WTC11 (cell line): ENCODE measurements around the gene KCND3. TPM values are rescaled to one million over a fixed set of nuclear protein-coding genes. Genes with fewer than 3 reads are reported as not detected.

Experiments used
- ATAC-seq: fragments of 200-7000 bp; cut with Tn5 transposase; 2 replicates; pipeline ENCODE4 v1.10.0; 2021; ENCODE audit warnings: mild to moderate bottlenecking, moderate library complexity
- CTCF ChIA-PET: fragments of 300-600 bp; sonication (Branson Sonifier 250); formaldehyde crosslinking; loops from one replicate; lab custom pipeline; 2021; ENCODE audit warnings: antibody characterized with exemption; lab: Charles Lee
- POLR2A ChIA-PET: fragments of 350-600 bp; sonication (Branson Sonifier 250); formaldehyde crosslinking; loops from one replicate; lab custom pipeline; 2021; ENCODE audit warnings: antibody characterized with exemption; lab: Charles Lee
- DNase-seq: peaks from one replicate; pipeline ENCODE4 v3.0.0; 2021; ENCODE audit warnings: low spot score
- H3K27ac Mint-ChIP-seq: 2 replicates; pipeline ENCODE4 v1.8.0; 2021; ENCODE audit warnings: mixed read lengths
- H3K27me3 Mint-ChIP-seq: 2 replicates; pipeline ENCODE4 v1.8.0; 2021; ENCODE audit warnings: low read depth, mild to moderate bottlenecking, moderate library complexity, mixed read lengths
- H3K36me3 Mint-ChIP-seq: 2 replicates; pipeline ENCODE4 v1.8.0; 2021; ENCODE audit warnings: mixed read lengths
- H3K4me1 Mint-ChIP-seq: 2 replicates; pipeline ENCODE4 v1.8.0; 2022; ENCODE audit warnings: mixed read lengths
- H3K4me3 Mint-ChIP-seq: 2 replicates; pipeline ENCODE4 v1.8.0; 2021; ENCODE audit warnings: mild to moderate bottlenecking, moderate library complexity, mixed read lengths
- H3K9me3 Mint-ChIP-seq: 2 replicates; pipeline ENCODE4 v1.8.0; 2021; ENCODE audit warnings: mixed read lengths
- ATF3 ChIP-seq: sonication (generic); formaldehyde crosslinking; conservative IDR thresholded peaks from 2 replicates; pipeline ENCODE4 v1.8.1; 2022; ENCODE audit warnings: mild to moderate bottlenecking, missing genetic modification reagents
- ATF6 ChIP-seq: sonication (generic); formaldehyde crosslinking; IDR thresholded peaks from 2 replicates; pipeline ENCODE4 v1.8.1; 2023; ENCODE audit warnings: mild to moderate bottlenecking, missing genetic modification reagents
- CTCF ChIP-seq: fragments of 200-600 bp; IDR thresholded peaks from 2 replicates; pipeline ENCODE4 v1.8.0; 2022; ENCODE audit warnings: antibody characterized with exemption
- E2F5 ChIP-seq: sonication (generic); formaldehyde crosslinking; IDR thresholded peaks from 2 replicates; pipeline ENCODE4 v1.8.1; 2022; ENCODE audit warnings: mild to moderate bottlenecking, moderate library complexity, missing genetic modification reagents
- ERG ChIP-seq: fragments of 250-450 bp; sonication (Bioruptor Pico); IDR thresholded peaks from 2 replicates; pipeline ENCODE4 v1.8.0; 2021; ENCODE audit warnings: mild to moderate bottlenecking
- MYBL2 ChIP-seq: sonication (generic); formaldehyde crosslinking; IDR thresholded peaks from 2 replicates; pipeline ENCODE4 v1.8.1; 2023; ENCODE audit warnings: mild to moderate bottlenecking, moderate library complexity, missing genetic modification reagents
- PRDM15 ChIP-seq: sonication (generic); formaldehyde crosslinking; IDR thresholded peaks from 2 replicates; pipeline ENCODE4 v1.8.0; 2022; ENCODE audit warnings: missing genetic modification reagents
- SMAD3 ChIP-seq: sonication (generic); formaldehyde crosslinking; IDR thresholded peaks from 2 replicates; pipeline ENCODE4 v1.8.0; 2022; ENCODE audit warnings: missing genetic modification reagents, mild to moderate bottlenecking, borderline replicate concordance
- STAT6 ChIP-seq: sonication (generic); formaldehyde crosslinking; conservative IDR thresholded peaks from 2 replicates; pipeline ENCODE4 v1.8.1; 2023; ENCODE audit warnings: mild to moderate bottlenecking, low read depth, missing genetic modification reagents, moderate library complexity
- TP53 ChIP-seq: sonication (generic); formaldehyde crosslinking; IDR thresholded peaks from 2 replicates; pipeline ENCODE4 v1.8.1; 2023; ENCODE audit warnings: mild to moderate bottlenecking, missing genetic modification reagents
- USF1 ChIP-seq: sonication (generic); formaldehyde crosslinking; IDR thresholded peaks from 2 replicates; pipeline ENCODE4 v1.8.0; 2022; ENCODE audit warnings: mild to moderate bottlenecking, missing genetic modification reagents
- ZNF263 ChIP-seq: sonication (generic); formaldehyde crosslinking; IDR thresholded peaks from 2 replicates; pipeline ENCODE4 v1.8.1; 2022; ENCODE audit warnings: low read depth, mild to moderate bottlenecking, moderate library complexity, missing genetic modification reagents
- ZNF532 ChIP-seq: fragments of 250-450 bp; sonication (Bioruptor Pico); IDR thresholded peaks from 2 replicates; pipeline ENCODE4 v1.9.0; 2021; ENCODE audit warnings: mild to moderate bottlenecking, borderline replicate concordance
- ZNF671 ChIP-seq: fragments of 250-450 bp; sonication (Bioruptor Pico); IDR thresholded peaks from 2 replicates; pipeline ENCODE4 v1.8.0; 2021; ENCODE audit warnings: mild to moderate bottlenecking
- ZSCAN18 ChIP-seq: fragments of 250-450 bp; sonication (Bioruptor Pico); IDR thresholded peaks from 2 replicates; pipeline ENCODE4 v2.1.2; 2022; ENCODE audit warnings: mild to moderate bottlenecking, moderate library complexity
- total RNA-seq: library from RNA; stranded (reverse); gene quantifications from 3 replicates; pipeline ENCODE4 v1.2.3, GENCODE V29; 2021

Gene KCND3
- total RNA-seq, 1 experiment from 2014 or later: 0.35 TPM

- Mint-ChIP-seq H3K27me3 (no peaks in the 10 kb centered on the region), H3K4me1 (peaks cover 43% of the 10 kb centered on the region), H3K36me3 (no peaks in the 10 kb centered on the region), H3K9me3 (peaks cover 5% of the 10 kb centered on the region)
- peak; percentile 31 for ATAC-seq
- ChIA-PET CTCF (interaction anchor here (0.6 to 1.4 kb wide), 4 partner anchors 38 to 344 kb away, joined by 3 to 5 read pairs (median 3); no protein-coding TSS in a partner anchor), POLR2A (no interaction called here)
- no peak for TF ChIP-seq CTCF
- TF ChIP-seq ATF3: no peak
- TF ChIP-seq TP53 (CRISPR knock-in tag): no peak
- no peak for TF ChIP-seq PRDM15
- TF ChIP-seq ZSCAN18 (CRISPR knock-in tag): no peak
- no peak for TF ChIP-seq SMAD3 (CRISPR knock-in tag)
- TF ChIP-seq ZNF263: no peak
- TF ChIP-seq USF1: no peak
- TF ChIP-seq ATF6 (CRISPR knock-in tag): no peak
- TF ChIP-seq ZNF671: no peak
- TF ChIP-seq MYBL2 (CRISPR knock-in tag): no peak
- TF ChIP-seq, all 79 proteins: peak for 0
- H3K27ac Mint-ChIP-seq: no peak overlapping the region
- H3K4me3 Mint-ChIP-seq: no peak overlapping the region
- no peak for DNase-seq
These were observed 137.9 kb downstream of the KCND3 start for GRCh38 chr1:111851552-111851951.

GRCh38 chr1:111850109-111850508, 139.4 kb downstream of the KCND3 start:
- Mint-ChIP-seq H3K9me3 (peaks cover 5% of the 10 kb centered on the region), H3K27ac (no peak overlapping the region), H3K27me3 (no peaks in the 10 kb centered on the region), H3K36me3 (no peaks in the 10 kb centered on the region), H3K4me1 (peaks cover 34% of the 10 kb centered on the region), H3K4me3 (no peak overlapping the region)
- ChIA-PET CTCF (no interaction called here), POLR2A (no interaction called here)
- no peak for ATAC-seq
- no peak for DNase-seq
- no peak for TF ChIP-seq STAT6 (CRISPR knock-in tag)
- TF ChIP-seq E2F5 (CRISPR knock-in tag): no peak
- no peak for TF ChIP-seq ZNF532 (CRISPR knock-in tag)
- TF ChIP-seq ERG (CRISPR knock-in tag): no peak
